GM23338 (cell line): ENCODE results near the gene PCDHA3. TPM values are rescaled to one million over a fixed set of nuclear protein-coding genes. Genes with fewer than 3 reads are reported as not detected.
"Not testable (repeated sequence)": the region's sequence is repeated elsewhere in the genome, so short reads cannot be mapped to it uniquely, and the experiment has no call there.

Experiments
- ATAC-seq: fragments of 200-7000 bp; cut with Tn5 transposase; 3 replicates; pipeline ENCODE4 v1.9.1; 2020
- DNase-seq: peaks from one replicate; pipeline ENCODE4 v3.0.0-alpha.2; 2015; ENCODE audit warnings: low spot score
- H2AFZ ChIP-seq: fragments of 200-600 bp; sonication (generic); 2 replicates; pipeline ENCODE4 v1.8.0; 2016; ENCODE audit warnings: antibody characterized with exemption, mild to moderate bottlenecking, moderate library complexity
- H3F3A ChIP-seq: fragments of 200-600 bp; sonication (generic); replicated peaks from 2 replicates; pipeline ENCODE4 v1.8.0; 2017; ENCODE audit warnings: antibody characterized with exemption, mixed run types, low read depth
- H3K27ac ChIP-seq: fragments of 200-600 bp; sonication (generic); 2 replicates; pipeline ENCODE4 v1.6.1; 2016; ENCODE audit warnings: low read depth
- H3K27me3 ChIP-seq: fragments of 200-600 bp; sonication (generic); 2 replicates; pipeline ENCODE4 v1.8.0; 2016; ENCODE audit warnings: mild to moderate bottlenecking, mixed run types, moderate library complexity; ENCODE audit not compliant: insufficient read depth
- H3K36me3 ChIP-seq: fragments of 200-600 bp; sonication (generic); 2 replicates; pipeline ENCODE4 v1.8.0; 2016; ENCODE audit warnings: mild to moderate bottlenecking; ENCODE audit not compliant: insufficient read depth
- H3K4me1 ChIP-seq: fragments of 200-600 bp; sonication (generic); 2 replicates; pipeline ENCODE4 v1.8.0; 2016; ENCODE audit warnings: mild to moderate bottlenecking, moderate library complexity; ENCODE audit not compliant: insufficient read depth
- H3K4me2 ChIP-seq: fragments of 200-600 bp; sonication (generic); 2 replicates; pipeline ENCODE4 v1.7.1; 2017; ENCODE audit warnings: mixed run types
- H3K4me3 ChIP-seq: fragments of 200-600 bp; sonication (generic); 2 replicates; pipeline ENCODE4 v1.6.1; 2016; ENCODE audit warnings: mixed run types
- H3K79me2 ChIP-seq: fragments of 200-600 bp; sonication (generic); replicated peaks from 2 replicates; pipeline ENCODE4 v1.8.0; 2017; ENCODE audit warnings: mild to moderate bottlenecking; ENCODE audit not compliant: insufficient read depth
- H3K9me2 ChIP-seq: fragments of 200-600 bp; sonication (generic); 2 replicates; pipeline ENCODE4 v1.8.0; 2017; ENCODE audit not compliant: insufficient read depth
- H4K20me1 ChIP-seq: fragments of 200-600 bp; sonication (generic); replicated peaks from 2 replicates; pipeline ENCODE4 v1.8.0; 2017; ENCODE audit warnings: mild to moderate bottlenecking; ENCODE audit not compliant: insufficient read depth
- H3K27ac Mint-ChIP-seq: 2 replicates; pipeline ENCODE4 v1.8.0; 2020; ENCODE audit warnings: inconsistent platforms, mild to moderate bottlenecking, moderate library complexity, mixed read lengths
- H3K27me3 Mint-ChIP-seq: 3 replicates; pipeline ENCODE4 v1.8.0; 2022; ENCODE audit warnings: low read depth, mild to moderate bottlenecking, moderate library complexity, mixed read lengths, inconsistent platforms; ENCODE audit not compliant: insufficient read depth, poor library complexity
- H3K36me3 Mint-ChIP-seq: 3 replicates; pipeline ENCODE4 v1.8.0; 2021; ENCODE audit warnings: low read depth, mild to moderate bottlenecking, inconsistent platforms, moderate library complexity, mixed read lengths
- H3K4me1 Mint-ChIP-seq: 3 replicates; pipeline ENCODE4 v1.8.0; 2020; ENCODE audit warnings: mild to moderate bottlenecking, inconsistent platforms, mixed read lengths
- H3K4me3 Mint-ChIP-seq: 3 replicates; pipeline ENCODE4 v1.8.0; 2021; ENCODE audit warnings: moderate library complexity, mild to moderate bottlenecking, inconsistent platforms, mixed read lengths
- H3K9me3 Mint-ChIP-seq: 3 replicates; pipeline ENCODE4 v1.8.0; 2020; ENCODE audit warnings: moderate library complexity, mild to moderate bottlenecking, inconsistent platforms, mixed read lengths
- EZH2 ChIP-seq: fragments of 200-600 bp; sonication (generic); IDR thresholded peaks from one replicate; pipeline ENCODE4 v1.8.0; 2017; ENCODE audit warnings: antibody characterized with exemption, mild to moderate bottlenecking, low read depth; ENCODE audit not compliant: unreplicated experiment
- EZH2phosphoT487 ChIP-seq: fragments of 200-600 bp; sonication (generic); IDR thresholded peaks from one replicate; pipeline ENCODE4 v1.8.1; 2018; ENCODE audit warnings: antibody characterized with exemption; ENCODE audit not compliant: unreplicated experiment
- JUNB ChIP-seq: IDR thresholded peaks from one replicate; pipeline ENCODE4 v1.6.1; 2016; ENCODE audit warnings: antibody characterized with exemption; ENCODE audit not compliant: unreplicated experiment
- NANOG ChIP-seq: IDR thresholded peaks from 2 replicates; pipeline ENCODE4 v1.6.1; 2016; ENCODE audit warnings: antibody characterized with exemption, borderline replicate concordance
- polyA plus RNA-seq: library from polyadenylated mRNA; unstranded; fragments of >200 nt; fragmentation: Nextera tagmentation; extraction: Ambion mirVana; gene quantifications from 2 replicates; pipeline ENCODE4 v1.2.1, GENCODE V29; 2016
- total RNA-seq: library from RNA; depleted of rRNA; stranded (reverse); fragments of >200 nt; shearing (Covaris generic); gene quantifications from 2 replicates; pipeline ENCODE4 v1.2.3, GENCODE V29; 2014
- TF ChIP-seq, protein P1 (sequence below): IDR thresholded peaks from one replicate; pipeline ENCODE4 v1.6.1; 2018; ENCODE audit warnings: antibody characterized with exemption; ENCODE audit not compliant: unreplicated experiment
- TF ChIP-seq, protein P2 (sequence below), 2 experiments: fragments of 200-600 bp in 1 of 2; sonication (generic) in 1 of 2; conservative IDR thresholded peaks; 2 replicates each; pipeline versions ENCODE4 v1.5.1 to v1.6.1; 2016 to 2017; ENCODE audit warnings: antibody characterized with exemption in 2 of 2, low read depth in 2 of 2, mild to moderate bottlenecking in 2 of 2, moderate library complexity in 1 of 2

The PCDHA3 gene
- total and polyA plus RNA-seq, 2 experiments from 2014 or later = 0.87 to 4.0 TPM

DNA sequence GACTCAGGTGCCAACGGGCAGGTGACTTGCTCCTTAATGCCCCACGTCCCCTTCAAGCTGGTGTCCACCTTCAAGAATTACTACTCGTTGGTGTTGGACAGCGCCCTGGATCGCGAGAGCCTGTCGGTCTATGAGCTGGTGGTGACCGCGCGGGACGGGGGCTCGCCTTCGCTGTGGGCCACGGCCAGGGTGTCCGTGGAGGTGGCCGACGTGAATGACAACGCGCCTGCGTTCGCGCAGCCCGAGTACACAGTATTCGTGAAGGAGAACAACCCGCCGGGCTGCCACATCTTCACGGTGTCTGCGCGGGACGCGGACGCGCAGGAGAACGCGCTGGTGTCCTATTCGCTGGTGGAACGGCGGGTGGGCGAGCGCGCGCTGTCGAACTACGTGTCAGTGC is 13.4 kb upstream of the PCDHA3 start:
- peaks cover 23% of the 10 kb centered on the region for H3K36me3 Mint-ChIP-seq
- DNase-seq, H3F3A ChIP-seq, H4K20me1 ChIP-seq, ATAC-seq, H3K36me3 ChIP-seq, H3K4me2 ChIP-seq, H3K4me3 Mint-ChIP-seq, H3K27ac ChIP-seq, H3K9me2 ChIP-seq, H3K79me2 ChIP-seq, H3K4me1 Mint-ChIP-seq, H3K27ac Mint-ChIP-seq, H2AFZ ChIP-seq, H3K27me3 ChIP-seq, H3K27me3 Mint-ChIP-seq, H3K4me1 ChIP-seq, H3K4me3 ChIP-seq: not testable (repeated sequence)
- TF ChIP-seq, protein P1, sequence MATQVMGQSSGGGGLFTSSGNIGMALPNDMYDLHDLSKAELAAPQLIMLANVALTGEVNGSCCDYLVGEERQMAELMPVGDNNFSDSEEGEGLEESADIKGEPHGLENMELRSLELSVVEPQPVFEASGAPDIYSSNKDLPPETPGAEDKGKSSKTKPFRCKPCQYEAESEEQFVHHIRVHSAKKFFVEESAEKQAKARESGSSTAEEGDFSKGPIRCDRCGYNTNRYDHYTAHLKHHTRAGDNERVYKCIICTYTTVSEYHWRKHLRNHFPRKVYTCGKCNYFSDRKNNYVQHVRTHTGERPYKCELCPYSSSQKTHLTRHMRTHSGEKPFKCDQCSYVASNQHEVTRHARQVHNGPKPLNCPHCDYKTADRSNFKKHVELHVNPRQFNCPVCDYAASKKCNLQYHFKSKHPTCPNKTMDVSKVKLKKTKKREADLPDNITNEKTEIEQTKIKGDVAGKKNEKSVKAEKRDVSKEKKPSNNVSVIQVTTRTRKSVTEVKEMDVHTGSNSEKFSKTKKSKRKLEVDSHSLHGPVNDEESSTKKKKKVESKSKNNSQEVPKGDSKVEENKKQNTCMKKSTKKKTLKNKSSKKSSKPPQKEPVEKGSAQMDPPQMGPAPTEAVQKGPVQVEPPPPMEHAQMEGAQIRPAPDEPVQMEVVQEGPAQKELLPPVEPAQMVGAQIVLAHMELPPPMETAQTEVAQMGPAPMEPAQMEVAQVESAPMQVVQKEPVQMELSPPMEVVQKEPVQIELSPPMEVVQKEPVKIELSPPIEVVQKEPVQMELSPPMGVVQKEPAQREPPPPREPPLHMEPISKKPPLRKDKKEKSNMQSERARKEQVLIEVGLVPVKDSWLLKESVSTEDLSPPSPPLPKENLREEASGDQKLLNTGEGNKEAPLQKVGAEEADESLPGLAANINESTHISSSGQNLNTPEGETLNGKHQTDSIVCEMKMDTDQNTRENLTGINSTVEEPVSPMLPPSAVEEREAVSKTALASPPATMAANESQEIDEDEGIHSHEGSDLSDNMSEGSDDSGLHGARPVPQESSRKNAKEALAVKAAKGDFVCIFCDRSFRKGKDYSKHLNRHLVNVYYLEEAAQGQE = peak; percentile 51
- peaks cover 66% of the 10 kb centered on the region for H3K9me3 Mint-ChIP-seq

DNA sequence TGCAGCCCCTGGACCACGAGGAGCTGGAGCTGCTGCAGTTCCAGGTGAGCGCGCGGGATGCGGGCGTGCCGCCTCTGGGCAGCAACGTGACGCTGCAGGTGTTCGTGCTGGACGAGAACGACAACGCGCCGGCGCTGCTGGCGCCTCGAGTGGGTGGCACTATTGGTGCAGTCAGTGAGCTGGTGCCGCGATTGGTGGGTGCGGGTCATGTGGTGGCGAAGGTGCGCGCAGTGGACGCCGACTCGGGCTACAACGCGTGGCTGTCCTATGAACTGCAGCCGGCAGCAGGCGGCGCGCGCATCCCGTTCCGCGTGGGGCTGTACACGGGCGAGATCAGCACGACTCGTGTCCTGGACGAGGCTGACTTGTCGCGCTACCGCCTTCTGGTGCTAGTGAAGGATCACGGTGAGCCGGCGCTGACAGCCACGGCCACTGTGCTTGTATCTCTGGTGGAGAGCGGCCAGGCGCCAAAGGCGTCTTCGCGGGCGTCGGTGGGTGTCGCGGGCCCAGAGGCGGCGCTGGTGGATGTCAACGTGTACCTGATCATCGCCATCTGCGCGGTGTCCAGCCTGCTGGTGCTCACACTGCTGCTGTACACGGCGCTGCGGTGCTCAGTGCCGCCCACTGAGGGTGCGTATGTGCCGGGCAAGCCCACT is 12.9 kb upstream of the PCDHA3 start:
- H3K9me3 Mint-ChIP-seq = peaks cover 63% of the 10 kb centered on the region
- H2AFZ ChIP-seq, ATAC-seq, H3K9me2 ChIP-seq, H3K4me1 ChIP-seq, H4K20me1 ChIP-seq, H3K79me2 ChIP-seq, H3K4me1 Mint-ChIP-seq, H3K36me3 ChIP-seq, H3F3A ChIP-seq, DNase-seq, H3K4me3 ChIP-seq, H3K27ac Mint-ChIP-seq, H3K4me2 ChIP-seq, H3K27ac ChIP-seq, H3K4me3 Mint-ChIP-seq, H3K27me3 ChIP-seq, H3K27me3 Mint-ChIP-seq: not testable (repeated sequence)
- H3K36me3 Mint-ChIP-seq = peaks cover 19% of the 10 kb centered on the region; the same call in 2 of the 3 replicates

DNA sequence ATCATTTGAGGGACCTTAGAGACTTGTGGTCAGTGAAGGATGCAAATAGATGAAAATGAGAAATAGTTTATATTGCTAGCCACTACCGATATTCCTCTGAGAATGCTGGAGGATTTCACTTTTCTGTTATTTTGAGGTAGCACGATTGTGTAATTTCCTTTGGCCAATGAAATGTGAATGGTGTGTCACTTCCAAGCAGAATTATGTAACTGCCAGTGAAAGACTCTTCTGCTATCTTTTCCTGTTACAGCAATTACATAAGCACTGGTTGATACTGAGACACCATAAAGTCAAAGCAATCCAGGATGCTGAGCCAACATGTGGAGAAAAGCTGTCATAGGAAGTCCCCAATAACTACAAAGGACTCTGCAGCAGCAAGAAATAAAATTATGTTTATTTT is 9.8 kb upstream of the PCDHA3 start:
- Histone ChIP-seq H3K79me2 (no peaks in the 10 kb centered on the region), H3K36me3 (no peaks in the 10 kb centered on the region), H3K9me2 (no peaks in the 10 kb centered on the region), H3K4me2 (no peak overlapping the region), H3K4me1 (no peaks in the 10 kb centered on the region), H3F3A (no peaks in the 10 kb centered on the region), H3K4me3 (no peak overlapping the region), H2AFZ (no peak overlapping the region), H4K20me1 (no peaks in the 10 kb centered on the region), H3K27ac (no peak overlapping the region), H3K27me3 (no peaks in the 10 kb centered on the region)
- no peak overlapping the region for H3K4me3 Mint-ChIP-seq
- peaks cover 63% of the 10 kb centered on the region for H3K9me3 Mint-ChIP-seq
- peaks cover 27% of the 10 kb centered on the region; the same call in 2 of the 3 replicates for H3K36me3 Mint-ChIP-seq
- DNase-seq = no peak
- no peaks in the 10 kb centered on the region for H3K4me1 Mint-ChIP-seq
- ATAC-seq = no peak
- no peak overlapping the region for H3K27ac Mint-ChIP-seq
- no peaks in the 10 kb centered on the region for H3K27me3 Mint-ChIP-seq
- no peak for TF ChIP-seq EZH2phosphoT487
- no peak for TF ChIP-seq NANOG
- TF ChIP-seq EZH2 = no peak
- no peak for TF ChIP-seq JUNB
- TF ChIP-seq, protein P2, sequence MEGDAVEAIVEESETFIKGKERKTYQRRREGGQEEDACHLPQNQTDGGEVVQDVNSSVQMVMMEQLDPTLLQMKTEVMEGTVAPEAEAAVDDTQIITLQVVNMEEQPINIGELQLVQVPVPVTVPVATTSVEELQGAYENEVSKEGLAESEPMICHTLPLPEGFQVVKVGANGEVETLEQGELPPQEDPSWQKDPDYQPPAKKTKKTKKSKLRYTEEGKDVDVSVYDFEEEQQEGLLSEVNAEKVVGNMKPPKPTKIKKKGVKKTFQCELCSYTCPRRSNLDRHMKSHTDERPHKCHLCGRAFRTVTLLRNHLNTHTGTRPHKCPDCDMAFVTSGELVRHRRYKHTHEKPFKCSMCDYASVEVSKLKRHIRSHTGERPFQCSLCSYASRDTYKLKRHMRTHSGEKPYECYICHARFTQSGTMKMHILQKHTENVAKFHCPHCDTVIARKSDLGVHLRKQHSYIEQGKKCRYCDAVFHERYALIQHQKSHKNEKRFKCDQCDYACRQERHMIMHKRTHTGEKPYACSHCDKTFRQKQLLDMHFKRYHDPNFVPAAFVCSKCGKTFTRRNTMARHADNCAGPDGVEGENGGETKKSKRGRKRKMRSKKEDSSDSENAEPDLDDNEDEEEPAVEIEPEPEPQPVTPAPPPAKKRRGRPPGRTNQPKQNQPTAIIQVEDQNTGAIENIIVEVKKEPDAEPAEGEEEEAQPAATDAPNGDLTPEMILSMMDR (conservative IDR thresholded peaks at IDR 0.05; ENCODE audit: low read depth in 2 of 2) = no peak
